ENCODE data around the gene TPT1. TPM values are rescaled to one million over a fixed set of nuclear protein-coding genes. Genes with fewer than 3 reads are reported as not detected.

Gene TPT1
- total RNA-seq, 1 experiment from 2014 or later: 1,963 TPM

DNA sequence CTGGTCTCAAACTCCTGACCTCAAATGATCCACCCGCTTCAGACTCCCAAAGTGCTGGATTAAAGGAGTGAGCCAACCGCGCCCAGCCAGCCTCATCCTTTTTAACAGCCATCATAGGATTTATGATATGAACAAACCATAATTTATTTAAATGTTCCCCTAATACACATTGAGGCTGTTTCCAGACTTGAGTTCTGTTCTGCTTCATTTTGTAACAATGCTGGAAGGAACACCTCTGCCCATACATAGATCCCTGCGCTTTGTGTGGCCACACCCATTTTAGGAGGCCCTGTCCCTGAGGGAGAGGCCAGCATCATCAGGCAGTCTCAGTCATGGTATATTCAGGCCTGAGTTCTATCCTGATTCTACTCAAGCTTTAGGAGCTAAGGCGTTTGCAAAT is 35.9 kb downstream of the TPT1 start:
- TF ChIP-seq, protein P1, sequence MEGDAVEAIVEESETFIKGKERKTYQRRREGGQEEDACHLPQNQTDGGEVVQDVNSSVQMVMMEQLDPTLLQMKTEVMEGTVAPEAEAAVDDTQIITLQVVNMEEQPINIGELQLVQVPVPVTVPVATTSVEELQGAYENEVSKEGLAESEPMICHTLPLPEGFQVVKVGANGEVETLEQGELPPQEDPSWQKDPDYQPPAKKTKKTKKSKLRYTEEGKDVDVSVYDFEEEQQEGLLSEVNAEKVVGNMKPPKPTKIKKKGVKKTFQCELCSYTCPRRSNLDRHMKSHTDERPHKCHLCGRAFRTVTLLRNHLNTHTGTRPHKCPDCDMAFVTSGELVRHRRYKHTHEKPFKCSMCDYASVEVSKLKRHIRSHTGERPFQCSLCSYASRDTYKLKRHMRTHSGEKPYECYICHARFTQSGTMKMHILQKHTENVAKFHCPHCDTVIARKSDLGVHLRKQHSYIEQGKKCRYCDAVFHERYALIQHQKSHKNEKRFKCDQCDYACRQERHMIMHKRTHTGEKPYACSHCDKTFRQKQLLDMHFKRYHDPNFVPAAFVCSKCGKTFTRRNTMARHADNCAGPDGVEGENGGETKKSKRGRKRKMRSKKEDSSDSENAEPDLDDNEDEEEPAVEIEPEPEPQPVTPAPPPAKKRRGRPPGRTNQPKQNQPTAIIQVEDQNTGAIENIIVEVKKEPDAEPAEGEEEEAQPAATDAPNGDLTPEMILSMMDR (conservative IDR thresholded peaks at IDR 0.05; ENCODE audit: low read depth, low read length): no peak
- TF ChIP-seq EZH2 (IDR thresholded peaks at IDR 0.05; ENCODE audit: borderline replicate concordance, low read depth, low read length, poor library complexity, severe bottlenecking): no peak
- intact Hi-C loops (cut with micrococcal nuclease; ENCODE audit: unreplicated experiment): loop anchor here (5.0 to 10.0 kb wide), 2 partner anchors 333 to 1400 kb away; no protein-coding TSS in a partner anchor
- POLR2A ChIA-PET (ENCODE audit: low non-redundant PET): no interaction called here
- Histone ChIP-seq H3K27me3 (replicated peaks; ENCODE audit: insufficient read depth, low read depth, low read length, poor library complexity) (no peaks in the 10 kb centered on the region), H3K36me3 (ENCODE audit: insufficient read depth, low read length, poor library complexity, severe bottlenecking) (no peaks in the 10 kb centered on the region), H3K27ac (ENCODE audit: low read depth, low read length, poor library complexity, severe bottlenecking) (no peak overlapping the region), H3K4me1 (ENCODE audit: insufficient read depth, low read length, poor library complexity, severe bottlenecking) (no peaks in the 10 kb centered on the region), H3K4me3 (ENCODE audit: low read depth, low read length, poor library complexity, severe bottlenecking) (no peak overlapping the region), H3K9me3 (ENCODE audit: low read depth, low read length, poor library complexity, severe bottlenecking) (no peaks in the 10 kb centered on the region)
- no peak for DNase-seq (ENCODE audit: low spot score)
- BruUV-seq (replicated peaks): no TSS peak
- CTCF ChIA-PET: no interaction called here

DNA sequence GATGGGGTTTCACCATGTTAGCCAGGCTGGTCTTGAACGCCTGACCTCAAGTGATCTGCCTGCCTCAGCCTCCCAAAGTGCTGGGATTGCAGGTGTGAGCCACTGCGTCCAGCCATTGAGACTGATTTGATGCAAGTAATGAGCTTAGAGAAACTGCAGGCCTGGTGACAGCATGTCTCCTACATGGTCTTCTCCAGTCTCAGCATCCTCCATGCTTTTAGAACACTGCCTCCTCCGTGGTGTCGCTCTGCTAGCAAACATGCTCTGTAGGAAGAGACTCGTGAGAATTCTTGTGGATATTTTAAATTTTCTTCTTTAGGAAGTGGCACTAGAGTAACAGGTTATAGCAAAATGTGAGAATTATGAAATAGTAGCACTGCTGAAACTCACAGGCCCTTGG is 37.1 kb downstream of the TPT1 start:
- intact Hi-C loops (cut with micrococcal nuclease; ENCODE audit: unreplicated experiment): loop anchor here (10.0 kb wide), 1 partner anchor 1399 kb away; no protein-coding TSS in a partner anchor

DNA sequence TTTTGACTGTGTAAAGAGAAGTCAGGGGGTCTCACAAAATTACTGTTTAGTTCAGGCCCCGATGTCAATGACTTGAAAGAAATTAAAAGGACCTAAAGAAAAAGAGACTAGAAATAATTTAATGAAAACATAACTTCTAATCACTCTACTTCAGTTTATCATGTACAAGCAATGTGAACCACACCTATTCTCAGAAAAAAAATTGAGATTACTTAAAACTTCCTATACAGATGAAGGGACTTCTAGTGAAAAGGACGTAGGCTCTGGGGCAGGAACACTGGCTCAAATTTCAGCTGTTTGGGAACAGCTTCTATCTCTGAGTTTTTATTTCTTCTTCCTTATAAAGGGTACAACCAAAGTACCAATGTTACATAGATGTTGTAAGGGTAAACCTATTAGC is 38.0 kb downstream of the TPT1 start:
- ChIA-PET POLR2A (ENCODE audit: low non-redundant PET) (no interaction called here), CTCF (no interaction called here)
- Histone ChIP-seq H3K4me3 (ENCODE audit: low read depth, low read length, poor library complexity, severe bottlenecking) (no peak overlapping the region), H3K27me3 (replicated peaks; ENCODE audit: insufficient read depth, low read depth, low read length, poor library complexity) (no peaks in the 10 kb centered on the region), H3K4me1 (ENCODE audit: insufficient read depth, low read length, poor library complexity, severe bottlenecking) (no peaks in the 10 kb centered on the region), H3K9me3 (ENCODE audit: low read depth, low read length, poor library complexity, severe bottlenecking) (no peaks in the 10 kb centered on the region), H3K36me3 (ENCODE audit: insufficient read depth, low read length, poor library complexity, severe bottlenecking) (no peaks in the 10 kb centered on the region), H3K27ac (ENCODE audit: low read depth, low read length, poor library complexity, severe bottlenecking) (no peak overlapping the region)
- intact Hi-C loops (cut with micrococcal nuclease; ENCODE audit: unreplicated experiment): loop anchor here (10.0 kb wide), 1 partner anchor 1398 kb away; no protein-coding TSS in a partner anchor
- no peak for DNase-seq (ENCODE audit: low spot score)
- TF ChIP-seq, protein P1 (conservative IDR thresholded peaks at IDR 0.05; ENCODE audit: low read depth, low read length): no peak
- TF ChIP-seq EZH2 (IDR thresholded peaks at IDR 0.05; ENCODE audit: borderline replicate concordance, low read depth, low read length, poor library complexity, severe bottlenecking): no peak
- BruUV-seq (replicated peaks): no TSS peak

More for the DNA sequence above, 37.1 kb downstream of the TPT1 start:
- BruUV-seq (replicated peaks): no TSS peak
- POLR2A ChIA-PET (ENCODE audit: low non-redundant PET): no interaction called here
- CTCF ChIA-PET: interaction anchor here (0.7 kb wide), 1 partner anchor 1012 kb away, joined by 3 read pairs; no protein-coding TSS in a partner anchor
- no peak overlapping the region for H3K4me3 ChIP-seq (ENCODE audit: low read depth, low read length, poor library complexity, severe bottlenecking)
- no peaks in the 10 kb centered on the region for H3K4me1 ChIP-seq (ENCODE audit: insufficient read depth, low read length, poor library complexity, severe bottlenecking)
- H3K27me3 ChIP-seq (replicated peaks; ENCODE audit: insufficient read depth, low read depth, low read length, poor library complexity): no peaks in the 10 kb centered on the region
- no peaks in the 10 kb centered on the region for H3K9me3 ChIP-seq (ENCODE audit: low read depth, low read length, poor library complexity, severe bottlenecking)
- no peak for DNase-seq (ENCODE audit: low spot score)
- H3K27ac ChIP-seq (ENCODE audit: low read depth, low read length, poor library complexity, severe bottlenecking): no peak overlapping the region
- TF ChIP-seq, protein P1 (conservative IDR thresholded peaks at IDR 0.05; ENCODE audit: low read depth, low read length): no peak
- H3K36me3 ChIP-seq (ENCODE audit: insufficient read depth, low read length, poor library complexity, severe bottlenecking): no peaks in the 10 kb centered on the region
